Measurements from ENCODE around the gene BSG. TPM values are rescaled to one million over a fixed set of nuclear protein-coding genes. Genes with fewer than 3 reads are reported as not detected.

Gene BSG
- total and polyA plus RNA-seq, 9 of the 15 experiments (the other 6 are each of a cell fraction or from before 2014, with no cell fraction given) = 4.6 to 495 (median 187) TPM

- TF ChIP-seq HNRNPLL (IDR thresholded peaks at IDR 0.05; ENCODE audit: low read depth, low read length, poor library complexity, severe bottlenecking) = no peak
- no peak for TF ChIP-seq ZNF785 (CRISPR knock-in tag; IDR thresholded peaks at IDR 0.05)
- no peak for TF ChIP-seq ZNF717 (CRISPR knock-in tag; IDR thresholded peaks at IDR 0.05)
- 0 out of 2 replicates have a peak, but pooled peaks have one; percentile 12 for TF ChIP-seq HBP1 (CRISPR knock-in tag; IDR thresholded peaks at IDR 0.05)
- TF ChIP-seq KLF10 (CRISPR knock-in tag; IDR thresholded peaks at IDR 0.05) = 0 out of 2 replicates have a peak, but pooled peaks have one; percentile 53
These were observed 11.5 kb downstream of the BSG start (continued) for GRCh38 chr19:583968-584239.

- FAIRE-seq = peak; percentile 29
- DNase-seq (ENCODE audit: extremely low read depth in 1 of 4, low spot score in 3 of 4) = peak; percentile 69 to 75 (median 72)
- in situ Hi-C loops (cut with MboI) (no loop called here), intact Hi-C loops (cut with micrococcal nuclease) (loop anchor here (10.0 kb wide), 2 partner anchors 50 to 150 kb away; partner anchors contain the start of gene CDC34)
- Histone ChIP-seq H3K9ac (ENCODE audit: insufficient read depth in 1 of 2, low read depth in 2 of 2, low read length in 2 of 2) (no peak overlapping the region; a peak in 1 of 4 replicates), H3K4me3 (no peak overlapping the region), H3K9me3 (replicated peaks; ENCODE audit: control insufficient read depth, insufficient read depth, low read depth, low read length) (no peaks in the 10 kb centered on the region), H3K4me1 (replicated peaks in 1 of 2; ENCODE audit: control insufficient read depth in 2 of 2, insufficient read depth in 2 of 2, low read length in 2 of 2) (peaks cover 3 to 88% of the 10 kb centered on the region in 2 experiments; a peak in 3 of 5 replicates), H3K27me3 (ENCODE audit: control insufficient read depth in 2 of 2, insufficient read depth in 2 of 2, low read length in 2 of 2) (no peaks in the 10 kb centered on the region), H3K27ac (ENCODE audit: extremely low read depth, low read depth, low read length) (no peak overlapping the region), H2AFZ (ENCODE audit: low read depth, low read length) (no peak overlapping the region), H3K9me1 (ENCODE audit: control insufficient read depth, insufficient read depth, low read length) (no peaks in the 10 kb centered on the region), H3K36me3 (ENCODE audit: control insufficient read depth, insufficient read depth, low read length) (peaks cover 38% of the 10 kb centered on the region; the same call in 1 of the 3 replicates), H3K4me2 (ENCODE audit: insufficient read depth, low read length) (no peak overlapping the region), H4K20me1 (replicated peaks; ENCODE audit: control insufficient read depth, insufficient read depth, low read length) (peaks cover 28% of the 10 kb centered on the region), H3K79me2 (ENCODE audit: control insufficient read depth, insufficient read depth, low read length) (peaks cover 12% of the 10 kb centered on the region)
- WGBS (ENCODE audit: insufficient coverage, low coverage, missing lambda C conversion rate) = 42% methylated on average over 25 of the region's 38 CpGs
- CTCF ChIA-PET (ENCODE audit: low intra/inter-chr PET ratio) = interaction anchor here (1.1 kb wide), 1 partner anchor 150 kb away, joined by 4 read pairs; no protein-coding TSS in a partner anchor
- POLR2A ChIA-PET = interaction anchor here (0.8 to 3.1 kb wide), 6 partner anchors 10 to 53 kb away, joined by 3 to 41 read pairs (median 6); partner anchors contain the start of genes BSG and CDC34
- no TSS peak for BruUV-seq (replicated peaks)
- peak; percentile 90 for ATAC-seq
- TF ChIP-seq KDM2B (CRISPR knock-in tag; IDR thresholded peaks at IDR 0.05) (no peak), ZKSCAN3 (CRISPR knock-in tag; IDR thresholded peaks at IDR 0.05) (no peak), CHAMP1 (IDR thresholded peaks at IDR 0.05) (no peak), ZNF778 (CRISPR knock-in tag; IDR thresholded peaks at IDR 0.05) (no peak), SRF (CRISPR knock-in tag; IDR thresholded peaks at IDR 0.05) (no peak), MECOM (CRISPR knock-in tag; IDR thresholded peaks at IDR 0.05) (no peak), RBM39 (optimal IDR thresholded peaks at IDR 0.05; ENCODE audit: low read depth, low read length) (no peak), E2F6 (IDR thresholded peaks at IDR 0.05; ENCODE audit: borderline replicate concordance in 1 of 2, extremely low read depth in 1 of 2, insufficient read depth in 1 of 2, insufficient read length in 1 of 2, low read depth in 1 of 2, low read length in 1 of 2, poor library complexity in 1 of 2, severe bottlenecking in 1 of 2) (no peak)
These were observed 12.0 kb downstream of the BSG start for GRCh38 chr19:584240-585001.
